Endothelial cell of umbilical vein (primary cell): ENCODE measurements around the gene ARPC5L. TPM values are rescaled to one million over a fixed set of nuclear protein-coding genes. Genes with fewer than 3 reads are reported as not detected.

Experiments used
- BruUV-seq: library from RNA; stranded (reverse); fragments of 400-500 nt; replicated peaks from 2 replicates; lab custom pipeline; 2021; lab: Mats Ljungman, UMichigan
- CTCF ChIA-PET: fragments of 300-600, 350-600 bp; sonication (Branson Sonifier 250); formaldehyde crosslinking; loops from one replicate; lab custom pipeline; 2021; ENCODE audit warnings: antibody characterized with exemption, inconsistent platforms; lab: Charles Lee
- POLR2A ChIA-PET: fragments of 300-600, 350-600 bp; sonication (Branson Sonifier 250); formaldehyde crosslinking; loops from one replicate; lab custom pipeline; 2021; ENCODE audit warnings: antibody characterized with exemption, inconsistent platforms; lab: Charles Lee
- DNase-seq: peaks from one replicate; pipeline ENCODE4 v3.0.0-alpha.2; 2011; ENCODE audit warnings: low read depth, low spot score
- FAIRE-seq: peaks from 2 replicates; lab custom pipeline; 2011; peaks lifted over from hg19 to GRCh38; lab: Jason Lieb, UNC
- H2AFZ ChIP-seq: 2 replicates; pipeline ENCODE4 v1.6.0; 2012; ENCODE audit warnings: low read depth, low read length, control low read depth, inconsistent platforms
- H3K27ac ChIP-seq: 2 replicates; pipeline ENCODE4 v1.5.1; 2011; ENCODE audit warnings: low read depth, mild to moderate bottlenecking, control low read depth, low read length, moderate library complexity; ENCODE audit not compliant: insufficient read depth
- H3K27me3 ChIP-seq, 2 experiments: 2 replicates each; pipeline versions ENCODE4 v1.6.0 to v1.6.1; 2011; ENCODE audit warnings: low read length in 2 of 2, mixed read lengths in 1 of 2; ENCODE audit not compliant: control insufficient read depth in 2 of 2, insufficient read depth in 2 of 2
- H3K36me3 ChIP-seq, 2 experiments: 2 replicates in 1 of 2; 3 replicates in 1 of 2; pipeline ENCODE4 v1.5.1; 2011; ENCODE audit warnings: low read length in 2 of 2, mild to moderate bottlenecking in 1 of 2, moderate library complexity in 1 of 2; ENCODE audit not compliant: control insufficient read depth in 2 of 2, insufficient read depth in 2 of 2; ENCODE audit errors: extremely low read depth in 1 of 2
- H3K4me1 ChIP-seq: 3 replicates; pipeline ENCODE4 v1.5.1; 2011; ENCODE audit warnings: mild to moderate bottlenecking, low read length; ENCODE audit not compliant: control insufficient read depth, insufficient read depth; ENCODE audit errors: extremely low read depth
- H3K4me2 ChIP-seq: 2 replicates; pipeline ENCODE4 v1.6.1; 2011; ENCODE audit warnings: low read length, control low read depth, mixed read lengths; ENCODE audit not compliant: insufficient read depth
- H3K4me3 ChIP-seq, 3 experiments: fragments of 200-600 bp in 1 of 3; sonication (generic), shearing (Covaris generic) in 1 of 3; replicated peaks in 1 of 3; 2 replicates each; pipeline ENCODE4 v1.5.1; 2011 to 2016; ENCODE audit warnings: control low read depth in 3 of 3, low read length in 3 of 3, mild to moderate bottlenecking in 2 of 3, inconsistent platforms in 1 of 3, low read depth in 1 of 3, moderate library complexity in 1 of 3; ENCODE audit not compliant: insufficient read depth in 1 of 3
- H3K79me2 ChIP-seq: 2 replicates; pipeline ENCODE4 v1.6.0; 2012; ENCODE audit warnings: low read length, inconsistent platforms; ENCODE audit not compliant: control insufficient read depth, insufficient read depth
- H3K9ac ChIP-seq: replicated peaks from 2 replicates; pipeline ENCODE3; 2011; ENCODE audit warnings: low read length, control low read depth; ENCODE audit not compliant: insufficient read depth; ENCODE audit errors: extremely low read depth
- H3K9me1 ChIP-seq: replicated peaks from 3 replicates; pipeline ENCODE4 v1.6.0; 2011; ENCODE audit warnings: mild to moderate bottlenecking, low read length; ENCODE audit not compliant: control insufficient read depth, insufficient read depth; ENCODE audit errors: extremely low read depth
- H3K9me3 ChIP-seq: replicated peaks from 2 replicates; pipeline ENCODE4 v1.5.1; 2012; ENCODE audit warnings: low read length, inconsistent platforms; ENCODE audit not compliant: control insufficient read depth, insufficient read depth
- H4K20me1 ChIP-seq: replicated peaks from 2 replicates; pipeline ENCODE3; 2011; ENCODE audit warnings: mild to moderate bottlenecking, low read length; ENCODE audit not compliant: control insufficient read depth, insufficient read depth; ENCODE audit errors: extremely low read depth
- EZH2 ChIP-seq: IDR thresholded peaks from 2 replicates; pipeline ENCODE4 v1.6.1; 2012; ENCODE audit warnings: borderline replicate concordance, low read depth, mild to moderate bottlenecking, moderate library complexity, low read length, inconsistent platforms; ENCODE audit not compliant: severe bottlenecking
- FOS ChIP-seq: IDR thresholded peaks from 2 replicates; pipeline ENCODE4 v1.6.1; 2011; ENCODE audit warnings: mild to moderate bottlenecking, low read length, moderate library complexity, borderline replicate concordance; ENCODE audit not compliant: insufficient read depth
- GATA2 ChIP-seq: IDR thresholded peaks from 2 replicates; pipeline ENCODE4 v1.7.0; 2011; ENCODE audit warnings: low read depth, mild to moderate bottlenecking, moderate library complexity, mixed read lengths, low read length; ENCODE audit not compliant: insufficient read length, insufficient read depth
- JUN ChIP-seq: IDR thresholded peaks from 2 replicates; pipeline ENCODE4 v1.6.1; 2011; ENCODE audit warnings: borderline replicate concordance, low read depth; ENCODE audit not compliant: insufficient read length, insufficient read depth
- MYC ChIP-seq: IDR thresholded peaks from one replicate; pipeline ENCODE4 v1.6.1; 2011; ENCODE audit warnings: mild to moderate bottlenecking, low read depth, low read length
- POLR2A ChIP-seq: IDR thresholded peaks from 2 replicates; pipeline ENCODE4 v1.6.1; 2012; ENCODE audit warnings: low read depth, mild to moderate bottlenecking, control low read depth, low read length
- POLR2AphosphoS5 ChIP-seq: IDR thresholded peaks from 2 replicates; pipeline ENCODE4 v1.6.1; 2012; ENCODE audit warnings: low read depth, mild to moderate bottlenecking, control low read depth, low read length, moderate library complexity; ENCODE audit not compliant: insufficient read depth
- dilution Hi-C: fragments of 300-500 bp; cut with MboI; formaldehyde crosslinking; loops from one replicate; pipeline ENCODE4 v1.15.0; 2019; ENCODE audit warnings: low sequenced_read_pairs; ENCODE audit not compliant: extremely low pct_ligation_motif_present
- intact Hi-C: fragments of 100-400 bp; cut with micrococcal nuclease; formaldehyde crosslinking; loops from one replicate; pipeline ENCODE4 v1.10.0; 2022
- polyA plus RNA-seq, 4 experiments: library from polyadenylated mRNA; depleted of rRNA in 3 of 4; stranded (reverse) in 3 of 4; unstranded in 1 of 4; fragments of >200 nt; gene quantifications; 2 replicates each; pipeline versions ENCODE4 v1.2.1 to v1.2.3, GENCODE V29; 2011 to 2012; ENCODE audit warnings: missing spikeins in 1 of 4
- total RNA-seq: library from RNA; stranded (reverse); gene quantifications from 2 replicates; pipeline ENCODE4 v1.2.3, GENCODE V29; 2021
- TF ChIP-seq, protein P1 (sequence below), 2 donors: IDR thresholded peaks; 1 replicate in 1 of 2; 2 replicates in 1 of 2; pipeline ENCODE4 v1.5.1; 2011; ENCODE audit warnings: low read length in 2 of 2, mild to moderate bottlenecking in 2 of 2, moderate library complexity in 2 of 2, control low read depth in 1 of 2, inconsistent platforms in 1 of 2, low read depth in 1 of 2; ENCODE audit not compliant: insufficient read depth in 1 of 2; ENCODE audit errors: extremely low read depth in 1 of 2
- TF ChIP-seq, protein P2 (sequence below): IDR thresholded peaks from 2 replicates; pipeline ENCODE4 v1.6.1; 2011; ENCODE audit not compliant: insufficient read depth, insufficient read length

Gene ARPC5L
- total and polyA plus RNA-seq, 2 donors (not counting 3 experiments of a cell fraction or from before 2014, with no cell fraction given): 60.7 to 68.1 TPM

DNA sequence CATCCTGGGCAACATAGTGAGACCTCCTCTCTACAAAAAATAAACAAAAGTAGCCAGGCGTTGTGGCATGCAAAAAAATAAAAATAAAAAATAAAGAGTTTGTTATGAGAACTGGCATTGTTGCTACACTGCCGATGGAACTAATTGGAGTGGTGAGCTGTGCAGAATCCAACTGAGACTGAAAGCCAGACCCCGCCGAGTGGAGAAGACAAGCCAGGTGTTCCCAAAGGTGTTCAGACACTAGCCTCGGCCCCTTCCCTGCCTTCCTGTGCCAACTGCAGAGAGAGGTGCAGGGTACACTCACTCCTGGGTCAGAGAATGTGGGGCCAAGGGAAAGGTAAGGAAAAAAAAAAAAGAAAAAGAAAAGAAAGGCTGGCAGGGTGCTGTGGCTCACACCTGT is 46.3 kb upstream of the ARPC5L start:
- dilution Hi-C loops (no loop called here), intact Hi-C loops (no loop called here)
- Histone ChIP-seq H3K9ac (no peak overlapping the region), H3K27me3 (no peaks in the 10 kb centered on the region), H2AFZ (no peak overlapping the region), H3K9me1 (no peaks in the 10 kb centered on the region), H3K36me3 (no peaks in the 10 kb centered on the region), H3K27ac (no peak overlapping the region), H3K4me2 (no peak overlapping the region), H3K4me3 (no peak overlapping the region), H4K20me1 (no peaks in the 10 kb centered on the region), H3K4me1 (no peaks in the 10 kb centered on the region), H3K79me2 (no peaks in the 10 kb centered on the region), H3K9me3 (no peaks in the 10 kb centered on the region)
- BruUV-seq: no TSS peak
- no peak for DNase-seq
- ChIA-PET POLR2A (no interaction called here), CTCF (no interaction called here)
- no peak for FAIRE-seq
- TF ChIP-seq MYC (no peak), POLR2A (no peak), EZH2 (no peak), JUN (no peak), FOS (no peak), POLR2AphosphoS5 (no peak)

DNA sequence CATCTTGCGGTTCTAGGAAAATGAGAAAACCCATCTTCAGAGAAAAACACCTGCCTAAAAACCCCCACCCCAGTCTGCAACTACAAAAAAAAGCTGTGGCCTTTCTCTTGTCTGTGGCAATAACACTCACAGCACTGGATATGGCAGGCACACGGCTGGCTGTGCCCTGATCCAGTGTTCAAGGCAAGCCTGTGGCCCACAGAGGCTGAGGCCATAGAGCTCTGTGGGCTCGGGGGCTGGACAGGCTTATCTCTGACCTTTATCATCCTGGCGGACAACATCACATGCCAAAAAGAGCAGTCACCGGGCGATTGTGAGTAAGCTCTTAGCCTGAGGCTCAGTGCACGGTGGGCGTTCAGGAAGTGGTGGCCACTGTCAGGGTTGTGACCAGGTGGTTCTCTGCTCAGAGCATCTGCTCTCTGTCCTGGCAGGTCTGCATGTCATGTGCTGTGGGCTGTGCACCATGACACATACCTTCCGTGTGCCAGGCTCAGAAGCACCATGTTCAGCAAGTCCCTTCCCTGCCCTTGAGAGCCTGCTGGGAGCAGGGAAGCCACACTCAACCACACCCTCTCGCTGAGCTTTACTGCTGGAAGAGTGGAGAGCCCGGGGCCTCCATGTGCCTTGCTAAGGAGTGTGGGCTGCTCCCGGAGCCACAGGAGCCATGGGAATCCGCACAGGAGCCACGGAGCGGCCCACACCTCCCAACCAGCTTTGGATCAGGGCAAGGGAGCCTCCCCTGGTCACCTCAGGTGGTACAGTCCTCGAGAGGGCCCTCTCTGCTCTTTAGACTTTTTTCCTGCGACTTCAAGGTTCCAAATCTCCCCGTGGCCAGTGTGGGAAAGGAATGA is 43.3 kb upstream of the ARPC5L start:
- no TSS peak for BruUV-seq
- TF ChIP-seq GATA2 (no peak), MYC (no peak), JUN (no peak), POLR2AphosphoS5 (no peak), EZH2 (no peak)
- TF ChIP-seq, protein P1, sequence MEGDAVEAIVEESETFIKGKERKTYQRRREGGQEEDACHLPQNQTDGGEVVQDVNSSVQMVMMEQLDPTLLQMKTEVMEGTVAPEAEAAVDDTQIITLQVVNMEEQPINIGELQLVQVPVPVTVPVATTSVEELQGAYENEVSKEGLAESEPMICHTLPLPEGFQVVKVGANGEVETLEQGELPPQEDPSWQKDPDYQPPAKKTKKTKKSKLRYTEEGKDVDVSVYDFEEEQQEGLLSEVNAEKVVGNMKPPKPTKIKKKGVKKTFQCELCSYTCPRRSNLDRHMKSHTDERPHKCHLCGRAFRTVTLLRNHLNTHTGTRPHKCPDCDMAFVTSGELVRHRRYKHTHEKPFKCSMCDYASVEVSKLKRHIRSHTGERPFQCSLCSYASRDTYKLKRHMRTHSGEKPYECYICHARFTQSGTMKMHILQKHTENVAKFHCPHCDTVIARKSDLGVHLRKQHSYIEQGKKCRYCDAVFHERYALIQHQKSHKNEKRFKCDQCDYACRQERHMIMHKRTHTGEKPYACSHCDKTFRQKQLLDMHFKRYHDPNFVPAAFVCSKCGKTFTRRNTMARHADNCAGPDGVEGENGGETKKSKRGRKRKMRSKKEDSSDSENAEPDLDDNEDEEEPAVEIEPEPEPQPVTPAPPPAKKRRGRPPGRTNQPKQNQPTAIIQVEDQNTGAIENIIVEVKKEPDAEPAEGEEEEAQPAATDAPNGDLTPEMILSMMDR (IDR thresholded peaks at IDR 0.05; ENCODE audit: extremely low read depth in 1 of 2, insufficient read depth in 1 of 2, low read depth in 1 of 2, low read length in 2 of 2): no peak
- TF ChIP-seq, protein P2, sequence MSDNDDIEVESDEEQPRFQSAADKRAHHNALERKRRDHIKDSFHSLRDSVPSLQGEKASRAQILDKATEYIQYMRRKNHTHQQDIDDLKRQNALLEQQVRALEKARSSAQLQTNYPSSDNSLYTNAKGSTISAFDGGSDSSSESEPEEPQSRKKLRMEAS: no peak
- Histone ChIP-seq H3K79me2 (no peaks in the 10 kb centered on the region), H3K9ac (no peak overlapping the region), H3K27me3 (no peaks in the 10 kb centered on the region), H3K4me3 (no peak overlapping the region), H3K27ac (no peak overlapping the region), H2AFZ (no peak overlapping the region), H3K36me3 (no peaks in the 10 kb centered on the region), H3K9me1 (no peaks in the 10 kb centered on the region), H3K4me1 (no peaks in the 10 kb centered on the region), H4K20me1 (no peaks in the 10 kb centered on the region), H3K9me3 (no peaks in the 10 kb centered on the region), H3K4me2 (no peak overlapping the region)
- ChIA-PET POLR2A (no interaction called here), CTCF (interaction anchor here (0.6 to 1.4 kb wide), 10 partner anchors 14 to 60 kb away, joined by 3 to 4 read pairs (median 3); partner anchors contain the start of gene WDR38)
- dilution Hi-C loops (no loop called here), intact Hi-C loops (no loop called here)
- DNase-seq (no peak), FAIRE-seq (no peak)
